Measurements from ENCODE around the gene GDI2. TPM values are rescaled to one million over a fixed set of nuclear protein-coding genes. Genes with fewer than 3 reads are reported as not detected.

Gene GDI2
- total RNA-seq, 1 donor from 2014 or later, result 192 TPM

- Histone ChIP-seq H3K27ac (no peak overlapping the region), H3K4me3 (no peak overlapping the region), H3K36me3 (peaks cover 7% of the 10 kb centered on the region), H3K4me1 (peaks cover 41% of the 10 kb centered on the region), H3K27me3 (ENCODE audit: low read depth) (no peaks in the 10 kb centered on the region), H3K9me3 (no peaks in the 10 kb centered on the region)
- no peak for ATAC-seq
- intact Hi-C loops (cut with DNase I), result no loop called here
- DNase-seq, result no peak
- TF ChIP-seq CTCF (IDR thresholded peaks at IDR 0.05), result no peak
Measured at GRCh38 chr10:5805711-5806110, 7.5 kb downstream of the GDI2 start.

GRCh38 chr10:5805260-5805659, 8.0 kb downstream of the GDI2 start:
- Histone ChIP-seq H3K36me3 (peaks cover 11% of the 10 kb centered on the region), H3K4me1 (peaks cover 36% of the 10 kb centered on the region), H3K27me3 (ENCODE audit: low read depth) (no peaks in the 10 kb centered on the region), H3K27ac (no peak overlapping the region), H3K9me3 (no peaks in the 10 kb centered on the region), H3K4me3 (no peak overlapping the region)
- ATAC-seq, result no peak
- DNase-seq, result no peak
- TF ChIP-seq CTCF (IDR thresholded peaks at IDR 0.05), result no peak
- intact Hi-C loops (cut with DNase I), result no loop called here

GRCh38 chr10:5804386-5804785, 8.8 kb downstream of the GDI2 start:
- intact Hi-C loops (cut with DNase I), result no loop called here
- no peaks in the 10 kb centered on the region for H3K9me3 ChIP-seq
- H3K4me1 ChIP-seq, result peaks cover 27% of the 10 kb centered on the region
- peaks cover 19% of the 10 kb centered on the region for H3K36me3 ChIP-seq
- TF ChIP-seq CTCF (IDR thresholded peaks at IDR 0.05), result no peak
- H3K27ac ChIP-seq, result no peak overlapping the region
- ATAC-seq (no peak), DNase-seq (no peak)
- H3K4me3 ChIP-seq, result no peak overlapping the region
- no peaks in the 10 kb centered on the region for H3K27me3 ChIP-seq (ENCODE audit: low read depth)

- H3K4me3 ChIP-seq, result no peak overlapping the region
- intact Hi-C loops (cut with DNase I), result no loop called here
- peaks cover 9% of the 10 kb centered on the region for H3K4me1 ChIP-seq
- TF ChIP-seq CTCF (IDR thresholded peaks at IDR 0.05), result no peak
- H3K27me3 ChIP-seq (ENCODE audit: low read depth), result no peaks in the 10 kb centered on the region
- no peak overlapping the region for H3K27ac ChIP-seq
- ATAC-seq (no peak), DNase-seq (no peak)
- peaks cover 55% of the 10 kb centered on the region for H3K36me3 ChIP-seq
- H3K9me3 ChIP-seq, result no peaks in the 10 kb centered on the region
Measured at GRCh38 chr10:5800782-5801181, 12.5 kb downstream of the GDI2 start.

- Histone ChIP-seq H3K4me1 (no peaks in the 10 kb centered on the region), H3K4me3 (no peak overlapping the region), H3K36me3 (peaks cover 100% of the 10 kb centered on the region), H3K9me3 (no peaks in the 10 kb centered on the region), H3K27me3 (ENCODE audit: low read depth) (no peaks in the 10 kb centered on the region), H3K27ac (no peak overlapping the region)
- DNase-seq (no peak), ATAC-seq (no peak)
- intact Hi-C loops (cut with DNase I), result no loop called here
- TF ChIP-seq CTCF (IDR thresholded peaks at IDR 0.05), result no peak
Measured at GRCh38 chr10:5794236-5794635, 19.0 kb downstream of the GDI2 start.

GRCh38 chr10:5789626-5790025, 23.6 kb downstream of the GDI2 start:
- no peaks in the 10 kb centered on the region for H3K27me3 ChIP-seq (ENCODE audit: low read depth)
- ATAC-seq (no peak), DNase-seq (no peak)
- H3K36me3 ChIP-seq, result peaks cover 100% of the 10 kb centered on the region
- H3K9me3 ChIP-seq, result no peaks in the 10 kb centered on the region
- no peak for TF ChIP-seq CTCF (IDR thresholded peaks at IDR 0.05)
- H3K27ac ChIP-seq, result no peak overlapping the region
- H3K4me3 ChIP-seq, result no peak overlapping the region
- intact Hi-C loops (cut with DNase I), result no loop called here
- H3K4me1 ChIP-seq, result no peaks in the 10 kb centered on the region

All from lower lobe of right lung (tissue), 2 donors.